ENCODE results near the gene OXSR1.
A peak's percentile ranks its signal among the peaks of the same experiment; 100 is the strongest.
"Not testable (repeated sequence)": the region's sequence is repeated elsewhere in the genome, so short reads cannot be mapped to it uniquely, and the experiment has no call there.

Gene OXSR1

DNA sequence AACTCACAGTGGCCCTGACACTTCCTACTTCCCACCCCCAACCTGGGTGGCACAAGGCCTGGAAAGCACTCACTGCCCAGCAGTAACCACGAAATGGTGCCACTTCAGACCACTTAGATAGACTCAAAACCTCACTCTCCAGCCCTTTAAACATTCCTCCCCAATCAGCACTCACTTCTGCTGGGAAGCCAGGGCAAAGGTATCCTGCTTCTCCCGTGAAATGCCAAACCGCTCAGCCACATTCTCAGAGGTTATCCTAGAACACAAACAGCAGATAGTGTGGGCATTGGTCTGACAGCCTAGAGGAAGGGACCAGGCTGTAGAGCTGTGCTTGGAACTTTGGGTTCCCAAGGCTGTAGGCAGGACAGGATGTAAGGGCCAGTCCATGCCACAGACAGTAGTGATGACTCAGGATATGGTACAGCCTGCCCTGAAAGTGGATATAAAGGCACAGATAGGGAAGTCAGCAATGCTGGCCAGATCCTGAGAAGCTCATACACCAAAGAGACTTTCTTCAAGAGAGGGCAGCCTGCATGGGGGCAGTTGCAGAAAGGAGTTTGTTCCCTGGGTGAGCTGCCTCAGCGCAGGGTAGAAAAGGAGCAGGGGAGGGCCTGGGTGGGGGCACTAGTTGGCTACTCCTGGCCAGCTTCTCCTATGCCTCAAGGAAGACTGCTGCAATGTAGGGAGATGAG lies 37.6 kb upstream of the OXSR1 start:
- no peak for DNase-seq (ENCODE audit: low read depth, low spot score)

DNA sequence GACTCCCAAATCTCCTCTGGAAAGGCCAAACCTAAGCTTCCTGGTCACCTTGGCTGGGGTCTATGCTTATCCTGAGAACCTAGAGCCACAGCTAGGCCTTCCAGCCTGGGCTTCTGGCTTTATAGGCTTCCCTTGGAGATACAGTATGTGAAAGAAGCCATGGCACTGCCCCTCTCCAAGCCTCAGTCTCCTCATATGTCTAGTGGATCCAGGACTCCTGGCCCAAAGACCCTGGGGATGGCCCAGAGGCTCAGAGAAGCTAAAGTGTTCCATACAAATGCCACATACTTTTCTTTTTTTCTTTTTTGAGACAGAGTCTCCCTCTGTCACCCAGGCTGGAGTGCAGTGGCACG lies 37.1 kb upstream of the OXSR1 start:
- DNase-seq (ENCODE audit: low read depth, low spot score) = no peak

DNA sequence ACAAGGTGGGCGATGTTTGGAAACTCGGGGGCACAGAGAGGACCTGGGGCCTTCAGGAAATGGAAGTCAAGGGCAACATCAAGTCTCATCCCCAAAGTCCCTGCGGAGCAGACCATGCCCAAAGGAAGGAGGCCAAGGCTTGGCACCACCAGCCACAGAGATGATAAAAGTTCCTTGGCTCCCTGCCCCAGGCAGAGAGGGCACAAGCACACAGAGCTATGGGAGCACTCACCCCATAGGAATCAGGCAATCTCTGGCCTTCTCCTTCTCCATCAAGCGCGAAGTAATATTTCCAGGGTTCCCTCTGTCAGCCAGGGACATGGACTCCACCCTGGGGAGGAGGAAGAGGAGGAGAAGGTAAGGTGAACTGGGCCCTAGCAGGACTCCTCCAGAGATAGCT lies 36.3 kb upstream of the OXSR1 start:
- no peak for DNase-seq (ENCODE audit: low read depth, low spot score)

DNA sequence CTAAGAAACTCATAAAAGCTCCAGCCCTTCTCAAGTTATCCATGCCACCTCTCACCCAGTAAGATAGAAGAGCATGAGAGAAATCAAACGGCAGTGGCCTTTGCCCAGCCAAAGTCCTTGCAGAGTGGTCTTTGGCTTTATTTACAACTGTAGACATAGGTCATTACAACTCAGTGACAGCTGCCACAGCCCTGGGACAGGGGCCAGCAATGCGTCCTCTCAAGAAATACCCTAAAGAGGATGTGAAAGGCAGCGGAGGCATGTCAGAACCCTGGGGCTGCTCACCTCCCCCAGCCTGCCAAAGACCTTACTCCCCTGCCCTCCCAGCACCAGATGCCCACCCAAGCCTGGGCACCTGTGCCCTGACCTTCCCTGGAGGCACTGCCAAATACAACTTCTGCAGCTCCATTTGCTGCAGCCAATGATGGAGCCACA lies 34.7 kb upstream of the OXSR1 start:
- DNase-seq (ENCODE audit: low read depth, low spot score) = no peak

DNA sequence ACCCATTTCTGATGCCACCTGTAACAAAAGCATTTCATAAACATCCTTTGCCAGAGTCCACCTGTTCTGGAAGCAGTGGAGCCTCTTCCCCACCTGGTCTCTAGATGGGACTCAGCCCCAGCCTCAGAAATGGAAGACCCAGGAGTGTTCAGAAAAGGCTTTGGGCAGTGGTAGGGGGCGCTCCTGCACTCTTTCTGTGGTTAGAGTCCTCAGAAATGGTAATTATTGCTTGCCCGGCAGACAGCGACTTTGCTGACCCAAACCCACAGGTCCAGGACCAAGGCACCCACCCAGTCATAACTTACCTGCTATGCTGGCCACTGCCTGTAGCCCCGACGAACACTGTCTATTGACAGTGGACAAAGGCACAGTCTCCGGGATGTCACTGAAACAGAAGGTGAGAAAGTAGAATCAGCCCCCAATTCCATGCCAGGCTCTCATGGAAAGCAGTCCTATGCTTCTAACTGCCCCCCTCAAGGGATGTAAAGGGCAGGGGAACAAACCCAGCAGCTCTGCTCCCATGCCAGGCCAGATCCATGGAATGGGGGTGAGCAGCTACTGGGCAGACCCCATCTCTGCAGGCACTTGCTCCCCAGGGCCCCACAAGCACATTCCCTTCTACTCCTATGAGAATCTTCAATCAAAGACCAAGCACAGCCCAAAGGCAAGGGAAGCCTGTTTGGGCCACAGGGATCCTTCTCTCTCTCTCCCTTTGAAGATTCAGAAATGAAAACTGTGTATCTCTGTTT lies 33.5 kb upstream of the OXSR1 start:
- DNase-seq (ENCODE audit: low read depth, low spot score) = no peak

DNA sequence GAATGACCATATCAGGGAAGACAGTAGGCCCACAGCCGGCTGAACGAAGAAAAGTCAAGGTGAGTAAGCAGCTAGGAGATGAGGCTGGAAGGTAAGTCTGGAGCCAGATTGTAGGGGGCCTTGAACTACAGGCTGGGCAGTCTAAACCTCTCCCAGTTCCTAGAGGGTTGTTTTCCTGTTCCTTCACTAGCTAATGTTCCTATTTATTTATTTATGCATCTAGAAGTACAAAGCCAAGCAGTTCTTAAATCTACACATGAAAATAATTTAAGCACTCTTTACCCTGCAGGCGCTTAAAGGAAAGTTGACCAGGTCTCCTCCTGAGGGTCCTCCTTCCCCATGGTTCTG lies 32.2 kb upstream of the OXSR1 start:
- DNase-seq (ENCODE audit: low read depth, low spot score) = no peak

DNA sequence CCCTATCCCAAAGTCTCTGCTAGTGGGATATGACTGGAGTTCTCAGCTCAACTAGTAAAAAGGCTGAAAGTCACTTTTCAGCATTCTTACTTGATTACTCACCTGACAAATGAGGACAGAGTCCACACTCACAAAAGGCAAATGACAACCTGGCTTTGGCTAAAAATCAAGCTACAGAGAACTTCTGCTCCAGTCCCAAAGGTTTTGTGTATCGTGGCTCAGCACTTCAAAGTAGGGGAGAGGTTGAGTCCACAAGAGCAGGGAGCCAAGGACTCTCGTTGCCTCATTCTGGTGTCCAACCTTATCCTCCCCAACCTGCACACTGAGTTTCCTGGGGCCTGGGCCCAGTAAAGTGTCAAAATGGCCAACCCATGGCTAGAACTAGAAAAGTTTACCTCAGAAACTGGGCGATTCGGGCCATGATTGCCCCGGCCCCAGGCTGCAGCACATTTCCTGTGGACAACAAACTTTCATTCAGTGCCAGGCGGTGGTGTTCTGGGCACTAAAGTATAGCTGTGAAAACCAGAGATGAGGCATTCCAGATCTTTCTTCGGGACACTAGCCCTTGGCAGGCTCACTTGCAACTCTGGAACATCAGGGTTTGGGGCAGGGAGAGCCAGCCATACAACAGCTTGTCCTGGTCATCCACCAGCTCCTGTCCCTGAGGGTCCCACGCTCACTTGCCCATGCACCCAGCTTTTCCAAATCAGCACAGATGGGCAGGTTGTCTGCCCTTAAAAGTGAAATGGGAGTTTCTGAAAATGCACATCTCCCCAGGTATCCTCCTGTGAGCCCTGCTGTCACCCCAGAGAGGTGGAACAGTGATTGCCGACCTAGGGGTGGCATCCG lies 31.6 kb upstream of the OXSR1 start:
- DNase-seq (ENCODE audit: low read depth, low spot score) = no peak

DNA sequence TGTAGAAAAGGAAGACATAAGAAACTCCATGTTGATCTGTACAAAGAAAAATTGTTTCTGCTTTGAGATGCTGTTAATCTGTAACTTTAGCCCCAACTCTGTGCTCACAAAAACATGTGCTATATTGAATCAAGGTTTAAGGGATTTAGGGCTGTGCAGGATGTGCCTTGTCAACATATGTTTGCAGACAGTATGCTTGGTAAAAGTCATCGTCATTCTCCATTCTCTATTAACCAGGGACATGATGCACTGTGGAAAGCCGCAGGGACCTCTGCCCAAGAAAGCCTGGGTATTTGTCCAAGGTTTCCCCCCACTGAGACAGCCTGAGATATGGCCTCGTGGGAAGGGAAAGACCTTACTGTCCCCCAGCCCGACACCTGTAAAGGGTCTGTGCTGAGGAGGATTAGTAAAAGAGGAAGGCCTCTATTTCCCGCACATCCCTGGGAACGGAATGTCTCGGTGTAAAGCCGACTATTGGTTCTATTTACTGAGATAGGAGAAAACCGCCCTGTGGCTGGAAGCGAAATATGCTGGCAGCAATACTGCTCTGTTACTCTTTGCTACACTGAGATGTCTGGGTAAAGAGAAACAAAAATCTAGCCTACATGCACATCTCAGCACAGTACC lies 30.7 kb upstream of the OXSR1 start:
- not testable (repeated sequence) for DNase-seq (ENCODE audit: low read depth, low spot score)

DNA sequence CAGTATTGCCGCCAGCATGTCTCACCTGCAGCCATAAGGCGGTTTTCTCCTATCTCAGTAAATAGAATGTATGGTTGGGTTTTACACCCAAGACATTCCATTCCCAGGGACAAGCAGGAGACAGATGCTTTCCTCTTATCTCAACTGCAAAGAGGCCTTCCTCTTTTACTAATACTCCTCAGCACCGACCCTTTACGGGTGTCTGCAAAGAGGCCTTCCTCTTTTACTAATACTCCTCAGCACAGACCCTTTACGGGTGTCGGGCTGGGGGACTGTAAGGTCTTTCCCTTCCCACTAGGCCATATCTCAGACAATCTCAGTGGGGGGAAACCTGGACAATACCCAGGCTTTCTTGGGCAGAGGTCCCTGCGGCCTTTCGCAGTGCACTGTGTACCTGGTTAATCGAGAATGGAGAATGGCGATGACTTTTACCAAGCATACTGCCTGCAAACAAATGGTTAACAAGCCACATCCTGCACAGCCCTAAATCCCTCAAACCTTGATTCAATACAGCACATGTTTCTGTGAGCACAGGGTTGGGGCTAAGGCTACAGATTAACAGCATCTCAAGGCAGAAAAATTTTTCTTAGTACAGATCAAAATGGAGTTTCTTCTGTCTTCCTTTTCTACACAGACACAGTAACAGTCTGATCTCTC lies 29.6 kb upstream of the OXSR1 start:
- not testable (repeated sequence) for DNase-seq (ENCODE audit: low read depth, low spot score)

DNA sequence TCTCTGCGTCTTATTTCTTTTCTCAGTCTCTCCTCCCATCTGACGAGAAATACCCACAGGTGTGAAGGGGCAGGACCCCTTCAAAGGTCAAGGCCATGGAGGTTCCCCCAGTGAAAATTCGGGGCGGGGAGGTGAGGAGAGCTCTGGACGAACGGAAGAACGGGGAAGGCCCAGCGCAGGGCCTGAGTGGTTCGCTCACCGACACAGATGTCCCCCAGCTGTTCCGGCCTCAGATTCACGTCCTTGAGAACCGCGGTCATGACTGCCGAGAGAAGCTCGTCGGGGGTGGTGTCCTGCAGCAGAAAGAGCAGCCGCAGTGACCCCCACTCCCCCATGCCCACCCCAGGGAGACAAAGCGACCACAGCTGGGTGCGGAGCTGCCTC lies 29.0 kb upstream of the OXSR1 start:
- DNase-seq (ENCODE audit: low read depth, low spot score) = no peak

DNA sequence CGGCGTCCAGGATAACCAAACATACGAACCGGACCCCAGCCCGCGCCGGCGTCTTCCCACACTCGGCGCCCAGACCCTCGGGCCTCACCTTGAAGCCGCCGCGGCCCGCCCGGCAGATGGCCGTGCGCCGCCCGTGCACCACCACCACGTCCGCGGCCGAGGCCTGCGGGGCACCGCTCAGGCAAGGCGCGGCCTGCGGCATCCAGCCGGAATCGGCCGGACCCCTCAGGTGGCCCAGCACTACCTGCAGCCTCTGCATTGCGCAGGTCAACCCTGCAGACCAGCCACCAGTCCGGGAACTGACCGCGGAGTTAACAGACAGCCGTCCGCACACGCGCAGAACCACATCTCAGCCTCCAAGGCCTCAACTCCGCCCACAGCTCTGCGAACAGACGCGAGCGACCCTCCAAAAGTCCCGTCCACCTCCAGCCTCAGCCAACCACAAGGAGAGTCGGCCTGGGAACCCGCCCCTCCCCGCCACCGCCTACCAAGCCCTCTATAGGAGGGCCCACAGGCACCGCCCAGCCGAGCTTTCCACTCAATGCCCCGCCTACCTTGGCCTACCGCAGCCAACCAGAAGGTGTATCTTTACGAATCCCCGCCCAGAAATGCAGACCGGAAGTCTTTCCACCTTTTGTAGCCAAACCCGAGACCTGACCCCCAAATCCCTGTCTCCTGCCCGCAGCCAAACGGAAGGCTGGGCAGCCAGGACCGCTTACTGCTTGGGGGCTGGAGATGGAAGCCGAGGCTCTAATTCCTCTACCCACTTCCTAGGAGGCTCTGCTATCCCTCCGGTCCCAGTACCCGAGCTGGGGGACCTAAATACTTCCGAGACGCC lies 28.3 kb upstream of the OXSR1 start, which contains the start of gene ACAA1:
Gene ACAA1 (minus strand): TSS at position 351 of the 838 bp plus-strand sequence. CDS start 92 bp downstream, at position 259.
- peak; percentile 97 for DNase-seq (ENCODE audit: low read depth, low spot score)

DNA sequence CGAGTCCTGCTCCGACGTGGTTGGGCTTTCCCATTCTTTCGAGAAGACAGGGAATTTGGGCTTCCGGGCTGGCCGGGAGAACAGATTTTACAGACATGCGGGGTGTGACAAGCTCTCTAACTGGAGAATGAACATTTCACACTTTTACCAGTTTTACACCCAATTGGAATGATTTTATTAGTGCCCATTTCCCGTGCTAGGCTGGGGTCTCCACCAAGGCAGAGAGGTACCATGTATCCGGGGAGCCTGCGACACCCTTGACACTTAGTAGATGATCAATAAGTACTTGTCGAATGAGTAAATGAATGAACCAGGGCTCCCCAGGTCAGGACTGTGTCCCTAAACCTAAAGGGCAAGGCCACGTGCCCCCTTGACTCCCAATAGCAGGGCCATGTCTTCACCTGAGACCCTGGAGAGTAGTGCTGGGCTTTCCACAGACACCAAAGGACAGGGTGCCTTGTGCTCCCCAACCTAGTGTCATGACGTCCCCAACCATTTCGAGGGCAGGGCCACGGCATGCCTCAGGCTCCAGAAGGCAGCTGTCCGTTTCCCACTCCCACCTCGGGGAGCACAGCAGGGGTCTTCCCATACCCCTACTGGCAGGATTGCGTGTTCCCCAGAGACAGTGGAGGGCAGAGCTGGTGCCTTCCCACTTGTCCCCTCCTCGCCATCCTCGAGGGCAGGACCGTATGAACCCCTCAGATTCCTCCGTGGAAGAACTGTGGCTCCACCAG lies 27.6 kb upstream of the OXSR1 start:
- peak; percentile 46 for DNase-seq (ENCODE audit: low read depth, low spot score)

DNA sequence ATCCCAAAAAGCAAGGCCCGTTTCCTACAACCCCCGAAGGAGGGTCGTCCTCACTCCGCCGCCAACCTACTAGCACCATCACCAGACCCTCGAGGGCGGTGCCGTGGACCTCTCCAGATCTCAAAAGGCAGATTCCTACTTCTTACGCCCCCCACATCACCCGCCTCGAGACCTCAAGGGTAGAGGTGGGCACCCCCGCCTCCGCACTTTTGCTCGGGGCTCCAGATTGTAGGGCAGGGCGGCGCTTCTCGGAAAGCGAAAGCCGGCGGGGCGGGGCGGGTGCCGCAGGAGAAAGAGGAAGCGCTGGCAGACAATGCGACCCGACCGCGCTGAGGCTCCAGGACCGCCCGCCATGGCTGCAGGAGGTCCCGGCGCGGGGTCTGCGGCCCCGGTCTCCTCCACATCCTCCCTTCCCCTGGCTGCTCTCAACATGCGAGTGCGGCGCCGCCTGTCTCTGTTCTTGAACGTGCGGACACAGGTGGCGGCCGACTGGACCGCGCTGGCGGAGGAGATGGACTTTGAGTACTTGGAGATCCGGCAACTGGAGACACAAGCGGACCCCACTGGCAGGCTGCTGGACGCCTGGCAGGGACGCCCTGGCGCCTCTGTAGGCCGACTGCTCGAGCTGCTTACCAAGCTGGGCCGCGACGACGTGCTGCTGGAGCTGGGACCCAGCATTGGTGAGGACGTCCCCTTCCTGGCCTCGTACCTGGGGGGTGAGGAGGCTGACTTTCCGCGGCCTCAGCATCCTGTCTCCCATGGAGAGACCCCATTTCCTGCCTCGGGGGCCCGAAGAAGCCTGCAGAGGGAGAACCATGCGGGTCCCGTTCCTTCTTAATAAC lies 26.8 kb upstream of the OXSR1 start, which contains the start of gene MYD88:
Gene MYD88 (plus strand): TSS at position 313 of the 842 bp plus-strand sequence. CDS start 40 bp downstream, at position 353.
- DNase-seq (ENCODE audit: low read depth, low spot score) = no peak

DNA sequence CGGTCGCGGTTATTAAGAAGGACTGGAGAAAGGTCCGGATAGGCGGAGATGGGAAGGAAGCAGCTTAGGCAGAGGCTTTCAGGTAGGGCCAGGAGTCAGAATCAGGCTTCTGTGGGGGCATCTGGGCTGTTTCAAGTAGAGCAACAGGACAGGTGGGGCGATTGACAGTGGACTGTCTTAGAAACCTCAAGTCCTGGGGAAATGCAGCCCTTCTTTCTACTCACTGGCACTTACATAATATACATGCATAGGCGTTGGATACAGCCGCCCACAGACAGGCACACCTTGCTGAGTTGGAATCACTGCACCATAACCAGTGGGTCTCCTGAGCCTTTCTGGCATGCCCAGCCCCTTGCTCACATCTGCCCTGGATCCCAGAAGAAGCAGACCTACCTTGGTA lies 26.1 kb upstream of the OXSR1 start:
- DNase-seq (ENCODE audit: low read depth, low spot score) = no peak

DNA sequence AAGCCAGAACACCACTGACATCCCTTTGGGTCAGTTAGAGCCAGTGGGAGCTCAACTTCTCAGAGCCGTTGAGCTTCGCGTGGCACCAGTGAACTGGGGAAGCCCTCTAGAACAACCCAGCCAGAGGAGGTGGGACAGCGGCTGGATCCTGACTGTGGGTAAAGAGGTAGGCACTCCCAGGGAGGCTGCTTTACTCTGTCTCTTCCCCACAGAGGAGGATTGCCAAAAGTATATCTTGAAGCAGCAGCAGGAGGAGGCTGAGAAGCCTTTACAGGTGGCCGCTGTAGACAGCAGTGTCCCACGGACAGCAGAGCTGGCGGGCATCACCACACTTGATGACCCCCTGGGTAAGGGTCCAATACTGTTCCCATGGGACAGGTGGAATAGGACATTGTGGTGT lies 25.7 kb upstream of the OXSR1 start:
- DNase-seq (ENCODE audit: low read depth, low spot score) = no peak

DNA sequence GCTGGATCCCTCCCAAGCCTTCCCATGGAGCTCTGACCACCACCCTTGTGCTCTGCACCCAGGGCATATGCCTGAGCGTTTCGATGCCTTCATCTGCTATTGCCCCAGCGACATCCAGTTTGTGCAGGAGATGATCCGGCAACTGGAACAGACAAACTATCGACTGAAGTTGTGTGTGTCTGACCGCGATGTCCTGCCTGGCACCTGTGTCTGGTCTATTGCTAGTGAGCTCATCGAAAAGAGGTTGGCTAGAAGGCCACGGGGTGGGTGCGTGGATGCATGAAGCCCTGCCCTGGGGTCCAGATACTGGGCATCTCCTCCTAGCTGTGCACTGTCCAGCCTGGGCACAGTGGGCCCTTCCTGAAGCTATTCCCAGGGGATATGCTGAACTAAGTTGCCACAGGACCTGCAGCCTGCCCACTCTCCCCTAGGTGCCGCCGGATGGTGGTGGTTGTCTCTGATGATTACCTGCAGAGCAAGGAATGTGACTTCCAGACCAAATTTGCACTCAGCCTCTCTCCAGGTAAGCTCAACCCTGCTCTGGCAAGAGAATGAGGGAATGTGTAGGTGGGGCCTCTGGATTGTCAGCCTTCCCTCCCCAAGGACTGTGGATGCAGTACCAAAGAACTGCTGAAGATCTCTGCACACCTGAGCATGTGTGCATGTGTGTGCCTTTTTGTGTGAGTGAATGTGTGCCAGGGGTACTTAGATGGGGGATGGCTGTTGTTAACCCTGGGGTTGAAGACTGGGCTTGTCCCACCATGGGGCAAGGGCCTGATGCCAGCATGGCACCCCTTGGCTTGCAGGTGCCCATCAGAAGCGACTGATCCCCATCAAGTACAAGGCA lies 24.8 kb upstream of the OXSR1 start:
- no peak for DNase-seq (ENCODE audit: low read depth, low spot score)

DNA sequence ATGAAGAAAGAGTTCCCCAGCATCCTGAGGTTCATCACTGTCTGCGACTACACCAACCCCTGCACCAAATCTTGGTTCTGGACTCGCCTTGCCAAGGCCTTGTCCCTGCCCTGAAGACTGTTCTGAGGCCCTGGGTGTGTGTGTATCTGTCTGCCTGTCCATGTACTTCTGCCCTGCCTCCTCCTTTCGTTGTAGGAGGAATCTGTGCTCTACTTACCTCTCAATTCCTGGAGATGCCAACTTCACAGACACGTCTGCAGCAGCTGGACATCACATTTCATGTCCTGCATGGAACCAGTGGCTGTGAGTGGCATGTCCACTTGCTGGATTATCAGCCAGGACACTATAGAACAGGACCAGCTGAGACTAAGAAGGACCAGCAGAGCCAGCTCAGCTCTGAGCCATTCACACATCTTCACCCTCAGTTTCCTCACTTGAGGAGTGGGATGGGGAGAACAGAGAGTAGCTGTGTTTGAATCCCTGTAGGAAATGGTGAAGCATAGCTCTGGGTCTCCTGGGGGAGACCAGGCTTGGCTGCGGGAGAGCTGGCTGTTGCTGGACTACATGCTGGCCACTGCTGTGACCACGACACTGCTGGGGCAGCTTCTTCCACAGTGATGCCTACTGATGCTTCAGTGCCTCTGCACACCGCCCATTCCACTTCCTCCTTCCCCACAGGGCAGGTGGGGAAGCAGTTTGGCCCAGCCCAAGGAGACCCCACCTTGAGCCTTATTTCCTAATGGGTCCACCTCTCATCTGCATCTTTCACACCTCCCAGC lies 24.0 kb upstream of the OXSR1 start:
- DNase-seq (ENCODE audit: low read depth, low spot score) = no peak
